Mucosa of descending colon (tissue), 3 donors: ENCODE measurements around the gene METTL9. TPM values are rescaled to one million over a fixed set of nuclear protein-coding genes. Genes with fewer than 3 reads are reported as not detected.

Experiments used
- ATAC-seq: fragments of 200-7000 bp; cut with Tn5 transposase; one replicate; pipeline ENCODE4 v1.9.1; 2020; ENCODE audit warnings: mild to moderate bottlenecking, moderate library complexity
- DNase-seq, 3 donors: peaks; one replicate each; pipeline ENCODE4 v3.0.0-alpha.2; 2020
- H3K36me3 ChIP-seq: fragments of 200-600 bp; one replicate; pipeline ENCODE4 v1.8.0; 2021; ENCODE audit warnings: low read depth, mild to moderate bottlenecking
- H3K4me1 ChIP-seq: fragments of 200-600 bp; one replicate; pipeline ENCODE4 v1.8.0; 2021; ENCODE audit warnings: low read depth, mild to moderate bottlenecking
- H3K4me3 ChIP-seq: fragments of 200-600 bp; one replicate; pipeline ENCODE4 v1.8.0; 2021; ENCODE audit warnings: mild to moderate bottlenecking
- H3K9me3 ChIP-seq: fragments of 200-600 bp; one replicate; pipeline ENCODE4 v1.8.0; 2021; ENCODE audit warnings: mild to moderate bottlenecking
- intact Hi-C, 2 donors: fragments of 100-400 bp; cut with DNase I in 1 of 2; cut with micrococcal nuclease in 1 of 2; formaldehyde crosslinking; loops; one replicate each; pipeline versions ENCODE4 v1.11.0 to v1.11.1; 2022; cut with DNase I, micrococcal nuclease
- total RNA-seq, 3 donors: library from RNA; stranded (reverse); fragmentation: NEBNext Ultra II Directional in 2 of 3; extraction: Animal tissue kit (Norgen Biotek cat#: 25700) in 2 of 3; gene quantifications; one replicate each; pipeline versions ENCODE4 v1.2.1 to v1.2.4, GENCODE V29; 2021 to 2023
- TF ChIP-seq, protein P1 (sequence below): fragments of 200-600 bp; IDR thresholded peaks from one replicate; pipeline ENCODE4 v1.8.0; 2022; ENCODE audit warnings: antibody characterized with exemption, mild to moderate bottlenecking
- donor health status: DM: no; HTN: no; CAD: no; lungs with moderate emphysema.
- donor health status: DM: no; HTN: no; CAD: no.
- donor health status: DM: no; HTN: yes; CAD: no.

METTL9 gene
- total RNA-seq, 3 donors from 2014 or later, result 60.8 to 76.5 (median 62.8) TPM

DNA sequence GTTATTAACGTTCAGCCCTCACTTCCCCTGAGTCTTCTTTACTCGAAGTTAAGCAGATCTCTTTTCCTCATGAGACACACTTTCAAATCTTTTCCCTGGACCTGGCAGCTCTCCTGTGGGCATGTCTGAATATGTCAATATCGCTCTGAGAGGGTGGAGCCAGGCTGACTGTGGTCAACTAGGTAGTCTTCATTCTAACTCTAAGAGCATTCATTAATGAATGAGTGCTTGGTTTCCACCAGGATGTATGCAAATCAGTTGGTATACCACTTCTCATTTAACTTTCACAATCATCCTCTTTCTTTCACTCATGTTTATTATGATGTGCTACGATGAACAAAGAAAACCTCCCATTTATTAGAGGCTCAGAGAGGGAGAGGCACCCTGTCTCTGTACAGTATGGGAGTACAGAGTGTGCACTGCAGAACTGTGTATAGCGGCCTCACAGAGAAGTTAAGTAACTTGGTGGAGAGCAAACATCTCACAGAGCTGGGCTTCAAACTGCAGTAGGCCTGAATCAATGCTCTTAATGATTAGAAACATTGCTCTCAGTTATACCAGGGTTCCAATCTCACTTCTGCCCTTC is 104.3 kb downstream of the METTL9 start:
- intact Hi-C loops, result no loop called here
- DNase-seq, result no peak

GRCh38 chr16:21704266-21704665 is 104.9 kb downstream of the METTL9 start:
- TF ChIP-seq, protein P1, sequence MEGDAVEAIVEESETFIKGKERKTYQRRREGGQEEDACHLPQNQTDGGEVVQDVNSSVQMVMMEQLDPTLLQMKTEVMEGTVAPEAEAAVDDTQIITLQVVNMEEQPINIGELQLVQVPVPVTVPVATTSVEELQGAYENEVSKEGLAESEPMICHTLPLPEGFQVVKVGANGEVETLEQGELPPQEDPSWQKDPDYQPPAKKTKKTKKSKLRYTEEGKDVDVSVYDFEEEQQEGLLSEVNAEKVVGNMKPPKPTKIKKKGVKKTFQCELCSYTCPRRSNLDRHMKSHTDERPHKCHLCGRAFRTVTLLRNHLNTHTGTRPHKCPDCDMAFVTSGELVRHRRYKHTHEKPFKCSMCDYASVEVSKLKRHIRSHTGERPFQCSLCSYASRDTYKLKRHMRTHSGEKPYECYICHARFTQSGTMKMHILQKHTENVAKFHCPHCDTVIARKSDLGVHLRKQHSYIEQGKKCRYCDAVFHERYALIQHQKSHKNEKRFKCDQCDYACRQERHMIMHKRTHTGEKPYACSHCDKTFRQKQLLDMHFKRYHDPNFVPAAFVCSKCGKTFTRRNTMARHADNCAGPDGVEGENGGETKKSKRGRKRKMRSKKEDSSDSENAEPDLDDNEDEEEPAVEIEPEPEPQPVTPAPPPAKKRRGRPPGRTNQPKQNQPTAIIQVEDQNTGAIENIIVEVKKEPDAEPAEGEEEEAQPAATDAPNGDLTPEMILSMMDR, result no peak
- no peak for ATAC-seq

More for the DNA sequence above, 104.3 kb downstream of the METTL9 start:
- TF ChIP-seq, protein P1, result no peak
- no peaks in the 10 kb centered on the region for H3K36me3 ChIP-seq
- no peak overlapping the region for H3K4me3 ChIP-seq
- no peaks in the 10 kb centered on the region for H3K4me1 ChIP-seq
- H3K9me3 ChIP-seq, result no peaks in the 10 kb centered on the region
- ATAC-seq, result no peak

DNA sequence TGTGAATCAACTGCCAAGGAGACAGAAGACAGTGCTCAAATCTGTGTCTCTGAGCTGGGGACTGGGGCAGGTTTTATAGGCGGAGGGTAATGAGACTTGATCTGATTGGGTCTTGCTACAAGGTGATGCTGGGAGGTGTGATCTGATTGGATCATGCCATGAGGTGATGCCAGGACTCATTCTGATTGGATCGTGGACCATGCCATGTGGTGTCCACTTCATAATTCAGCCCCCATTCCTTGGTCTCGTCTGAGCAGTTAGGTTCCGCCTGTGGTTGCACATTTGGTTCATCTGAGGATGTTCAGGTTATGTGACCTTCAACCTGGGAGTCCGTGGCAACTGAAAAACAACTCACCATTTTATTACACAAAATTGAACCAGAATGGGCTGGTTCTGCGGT is 105.4 kb downstream of the METTL9 start:
- H3K4me3 ChIP-seq, result no peak overlapping the region
- DNase-seq (no peak), ATAC-seq (no peak)
- TF ChIP-seq, protein P1, result no peak
- no peaks in the 10 kb centered on the region for H3K4me1 ChIP-seq
- H3K9me3 ChIP-seq, result no peaks in the 10 kb centered on the region
- intact Hi-C loops, result no loop called here
- no peaks in the 10 kb centered on the region for H3K36me3 ChIP-seq

More at GRCh38 chr16:21704266-21704665, 104.9 kb downstream of the METTL9 start:
- Histone ChIP-seq H3K4me3 (no peak overlapping the region), H3K9me3 (no peaks in the 10 kb centered on the region), H3K36me3 (no peaks in the 10 kb centered on the region), H3K4me1 (no peaks in the 10 kb centered on the region)
- DNase-seq, result no peak
- intact Hi-C loops, result no loop called here

Other genes with a start within 250 kb of the METTL9 start
- gene IGSF6, start 53.0 kb downstream of the METTL9 start, total RNA-seq, result 1 to 10 TPM; 3.5 to 7.3 (median 4.6) TPM
- gene OTOA, start 64.4 kb downstream of the METTL9 start, total RNA-seq, result under 1 TPM; 0.14 to 0.36 (median 0.25) TPM